Esophagus muscularis mucosa (tissue), 4 donors: ENCODE data around the gene PNMA6E.

Experiments
- CTCF ChIP-seq, 3 experiments: fragments of 200-600 bp in 2 of 3; fragments of 450-650 bp in 1 of 3; sonication (generic) in 2 of 3; IDR thresholded peaks; one replicate each; pipeline ENCODE4 v1.5.1; 2017 to 2019; ENCODE audit warnings: antibody characterized with exemption in 3 of 3, mild to moderate bottlenecking in 2 of 3, moderate library complexity in 1 of 3
- EP300 ChIP-seq: sonication (generic); formaldehyde crosslinking; IDR thresholded peaks from one replicate; pipeline ENCODE4 v1.6.1; 2017; ENCODE audit warnings: antibody characterized with exemption
- POLR2A ChIP-seq: fragments of 450-650 bp; IDR thresholded peaks from one replicate; pipeline ENCODE4 v1.6.1; 2017; ENCODE audit warnings: antibody characterized with exemption, moderate library complexity, mild to moderate bottlenecking, low read depth
- POLR2AphosphoS5 ChIP-seq, 2 donors: sonication (generic); formaldehyde crosslinking; IDR thresholded peaks; one replicate each; pipeline ENCODE4 v1.6.1; 2017; ENCODE audit warnings: antibody characterized with exemption in 2 of 2

GRCh38 chrX:153443476-153444332, 42.6 kb upstream of the PNMA6E start:
- TF ChIP-seq CTCF (IDR thresholded peaks at IDR 0.05) (no peak), POLR2A (no peak), EP300 (no peak), POLR2AphosphoS5 (IDR thresholded peaks at IDR 0.05) (no peak)
